Uterus (tissue), 2 donors: Measurements from ENCODE around the gene SYTL5.

ENCODE experiments used
- CTCF ChIP-seq, 4 experiments: fragments of 200-600 bp in 2 of 4; fragments of 450-650 bp in 2 of 4; sonication (generic) in 2 of 4; IDR thresholded peaks; one replicate each; pipeline ENCODE4 v1.5.1; 2016 to 2019; ENCODE audit warnings: antibody characterized with exemption in 4 of 4, mild to moderate bottlenecking in 2 of 4, moderate library complexity in 1 of 4
- POLR2A ChIP-seq, 2 donors: fragments of 450-650 bp; IDR thresholded peaks; one replicate each; pipeline ENCODE4 v1.6.1; 2016; ENCODE audit warnings: antibody characterized with exemption in 2 of 2, mild to moderate bottlenecking in 1 of 2, moderate library complexity in 1 of 2

GRCh38 chrX:38126179-38126578 is 119.8 kb downstream of the SYTL5 start:
- no peak for TF ChIP-seq CTCF (IDR thresholded peaks at IDR 0.05)
- TF ChIP-seq POLR2A (IDR thresholded peaks at IDR 0.05), result no peak
